CD14-positive monocyte (primary cell): ENCODE results near the gene APOL5. TPM values are rescaled to one million over a fixed set of nuclear protein-coding genes. Genes with fewer than 3 reads are reported as not detected.
"Not testable (repeated sequence)": the region's sequence is repeated elsewhere in the genome, so short reads cannot be mapped to it uniquely, and the experiment has no call there.

Source experiments
- DNase-seq, 3 donors: peaks; one replicate each; pipeline ENCODE4 v3.0.0-alpha.2; 2011 to 2022
- H2AFZ ChIP-seq: 2 replicates; pipeline ENCODE4 v1.6.0; 2012; ENCODE audit warnings: mild to moderate bottlenecking, low read depth, low read length, inconsistent platforms; ENCODE audit not compliant: insufficient read depth, poor library complexity, severe bottlenecking
- H3K27ac ChIP-seq, 2 donors: 1 replicate in 1 of 2; 2 replicates in 1 of 2; pipeline ENCODE4 v1.5.1; 2012 to 2013; ENCODE audit warnings: low read length in 2 of 2, control low read depth in 1 of 2, inconsistent platforms in 1 of 2, low read depth in 1 of 2, mild to moderate bottlenecking in 1 of 2
- H3K27me3 ChIP-seq, 2 donors: one replicate each; pipeline versions ENCODE4 v1.6.0 to v1.6.1; 2011 to 2013; ENCODE audit warnings: low read length in 2 of 2; ENCODE audit not compliant: control insufficient read depth in 2 of 2, insufficient read depth in 2 of 2
- H3K36me3 ChIP-seq, 2 donors: replicated peaks in 1 of 2; 1 replicate in 1 of 2; 2 replicates in 1 of 2; pipeline versions ENCODE4 v1.5.1 to v1.6.1; 2012 to 2013; ENCODE audit warnings: low read length in 2 of 2, control low read depth in 1 of 2, inconsistent platforms in 1 of 2, mild to moderate bottlenecking in 1 of 2; ENCODE audit not compliant: insufficient read depth in 2 of 2, control insufficient read depth in 1 of 2
- H3K4me1 ChIP-seq, 2 donors: 1 replicate in 1 of 2; 2 replicates in 1 of 2; pipeline versions ENCODE4 v1.5.1 to v1.6.1; 2012 to 2013; ENCODE audit warnings: low read length in 2 of 2, control low read depth in 1 of 2, inconsistent platforms in 1 of 2, mild to moderate bottlenecking in 1 of 2, moderate library complexity in 1 of 2; ENCODE audit not compliant: insufficient read depth in 2 of 2, control insufficient read depth in 1 of 2
- H3K4me2 ChIP-seq: replicated peaks from 2 replicates; pipeline ENCODE3; 2012; ENCODE audit warnings: low read length, moderate library complexity, mild to moderate bottlenecking; ENCODE audit not compliant: poor library complexity, severe bottlenecking; ENCODE audit errors: extremely low read depth
- H3K4me3 ChIP-seq, 3 experiments: fragments of 200-600 bp in 1 of 3; sonication (generic) in 1 of 3; replicated peaks in 1 of 3; 1 replicate in 2 of 3; 2 replicates in 1 of 3; pipeline ENCODE4 v1.5.1; 2011 to 2013; ENCODE audit warnings: low read length in 3 of 3, mild to moderate bottlenecking in 3 of 3, control low read depth in 2 of 3, low read depth in 2 of 3, inconsistent platforms in 1 of 3, moderate library complexity in 1 of 3
- H3K79me2 ChIP-seq: 2 replicates; pipeline ENCODE4 v1.6.0; 2012; ENCODE audit warnings: mild to moderate bottlenecking, control low read depth, inconsistent platforms, low read length, moderate library complexity; ENCODE audit not compliant: insufficient read depth
- H3K9ac ChIP-seq: 2 replicates; pipeline ENCODE4 v1.6.0; 2017; ENCODE audit warnings: low read length, mild to moderate bottlenecking; ENCODE audit not compliant: insufficient read depth, poor library complexity, severe bottlenecking
- H3K9me3 ChIP-seq, 2 donors: replicated peaks in 1 of 2; 1 replicate in 1 of 2; 2 replicates in 1 of 2; pipeline versions ENCODE4 v1.5.1 to v1.6.1; 2012 to 2013; ENCODE audit warnings: low read length in 2 of 2, control low read depth in 1 of 2; ENCODE audit not compliant: control insufficient read depth in 1 of 2, insufficient read depth in 1 of 2
- H4K20me1 ChIP-seq: 2 replicates; pipeline ENCODE4 v1.6.0; 2012; ENCODE audit warnings: mild to moderate bottlenecking, low read length, control low read depth, moderate library complexity; ENCODE audit not compliant: insufficient read depth
- H3K27ac Mint-ChIP-seq, 7 donors: one replicate each; pipeline ENCODE4 v1.8.0; 2020; ENCODE audit warnings: mild to moderate bottlenecking in 7 of 7, mixed read lengths in 7 of 7, moderate library complexity in 6 of 7, inconsistent platforms in 2 of 7
- H3K27me3 Mint-ChIP-seq, 3 donors: one replicate each; pipeline ENCODE4 v1.8.0; 2021 to 2022; ENCODE audit warnings: low read depth in 3 of 3, mild to moderate bottlenecking in 3 of 3, mixed read lengths in 3 of 3, moderate library complexity in 3 of 3, inconsistent platforms in 1 of 3
- H3K36me3 Mint-ChIP-seq, 2 donors: one replicate each; pipeline ENCODE4 v1.8.0; 2020; ENCODE audit warnings: mixed read lengths in 2 of 2, inconsistent platforms in 1 of 2, mild to moderate bottlenecking in 1 of 2
- H3K4me1 Mint-ChIP-seq: one replicate; pipeline ENCODE4 v1.8.0; 2020; ENCODE audit warnings: mild to moderate bottlenecking, mixed read lengths
- H3K4me3 Mint-ChIP-seq, 2 donors: one replicate each; pipeline ENCODE4 v1.8.0; 2020; ENCODE audit warnings: mild to moderate bottlenecking in 2 of 2, mixed read lengths in 2 of 2, moderate library complexity in 1 of 2
- H3K9me3 Mint-ChIP-seq, 7 donors: one replicate each; pipeline ENCODE4 v1.8.0; 2020 to 2022; ENCODE audit warnings: mixed read lengths in 7 of 7, mild to moderate bottlenecking in 6 of 7, moderate library complexity in 6 of 7, inconsistent platforms in 2 of 7
- WGBS: methylation state at CpG from one replicate; pipeline ENCODE4 v1.1.5; 2013; ENCODE audit warnings: missing lambda C conversion rate; ENCODE audit not compliant: insufficient coverage; 5-methylcytosine and 5-hydroxymethylcytosine counted together
- intact Hi-C, 2 donors: fragments of 100-400 bp; cut with micrococcal nuclease; formaldehyde crosslinking; loops; one replicate each; pipeline versions ENCODE4 v1.15.0 to v1.15.1; 2023
- polyA minus RNA-seq: library from RNA; depleted of rRNA, polyadenylated mRNA; stranded (reverse); fragments of >200 nt; gene quantifications from 2 replicates; pipeline ENCODE4 v1.2.3, GENCODE V29; 2012
- polyA plus RNA-seq, 3 donors: library from polyadenylated mRNA; depleted of rRNA in 1 of 3; unstranded in 2 of 3; stranded (reverse) in 1 of 3; fragments of 300-500 nt in 2 of 3; fragments of >200 nt in 1 of 3; fragmentation: Illumina TruSeq in 2 of 3; gene quantifications; 1 replicate in 2 of 3; 2 replicates in 1 of 3; pipeline ENCODE4 v1.2.3, GENCODE V29; 2012 to 2021
- total RNA-seq, 12 experiments: library from RNA in 1 of 12; stranded (reverse) in 1 of 12; fragments of 120-200 nt in 1 of 12; gene quantifications; one replicate each; pipeline ENCODE4 v1.2.4 and lab custom pipeline; 2013 to 2026; ENCODE audit warnings: mixed read lengths in 6 of 12, inconsistent platforms in 1 of 12
- TF ChIP-seq, protein P1 (sequence below): fragments of 200-600 bp; IDR thresholded peaks from one replicate; pipeline ENCODE4 v1.8.0; 2022; ENCODE audit warnings: antibody characterized with exemption, mild to moderate bottlenecking

APOL5 gene, protein sequence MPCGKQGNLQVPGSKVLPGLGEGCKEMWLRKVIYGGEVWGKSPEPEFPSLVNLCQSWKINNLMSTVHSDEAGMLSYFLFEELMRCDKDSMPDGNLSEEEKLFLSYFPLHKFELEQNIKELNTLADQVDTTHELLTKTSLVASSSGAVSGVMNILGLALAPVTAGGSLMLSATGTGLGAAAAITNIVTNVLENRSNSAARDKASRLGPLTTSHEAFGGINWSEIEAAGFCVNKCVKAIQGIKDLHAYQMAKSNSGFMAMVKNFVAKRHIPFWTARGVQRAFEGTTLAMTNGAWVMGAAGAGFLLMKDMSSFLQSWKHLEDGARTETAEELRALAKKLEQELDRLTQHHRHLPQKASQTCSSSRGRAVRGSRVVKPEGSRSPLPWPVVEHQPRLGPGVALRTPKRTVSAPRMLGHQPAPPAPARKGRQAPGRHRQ
- total RNA-seq (2013) = not detected
- polyA plus RNA-seq (not detected), polyA minus RNA-seq (not detected in 2 replicates), total RNA-seq (lab: John Stamatoyannopoulos, UW) (0 to 0.35 (median 0) reads per million in 11 experiments)

DNA sequence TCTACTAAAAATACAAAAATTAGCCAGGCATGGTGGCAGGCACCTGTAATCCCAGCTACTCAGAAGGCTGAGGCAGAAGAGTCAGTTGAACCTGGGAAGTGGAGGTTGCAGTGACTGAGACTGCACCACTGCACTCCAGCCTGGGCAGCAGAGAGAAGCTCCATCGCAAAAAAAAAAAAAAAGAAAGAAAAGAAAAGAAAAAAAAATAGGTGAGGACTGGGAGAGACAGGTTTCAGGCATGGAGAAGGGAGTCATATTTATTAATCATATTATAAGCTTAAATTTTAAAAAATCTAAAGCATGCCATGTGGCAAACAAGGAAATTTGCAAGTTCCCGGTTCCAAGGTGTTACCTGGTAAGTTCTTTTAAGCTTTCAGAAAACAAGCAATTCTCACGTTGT is at the start of gene APOL5:
TSS of gene APOL5 (plus strand) at position 301 of the 400 bp plus-strand sequence. CDS start at position 301, 0 bp downstream.
- Histone ChIP-seq H3K4me2 (no peak within 1 kb of the TSS), H3K4me3 (no peak within 1 kb of the TSS), H3K27ac (no peak within 1 kb of the TSS), H3K4me1 (no peaks in the 10 kb centered on the region), H3K9ac (no peak within 1 kb of the TSS), H3K9me3 (peaks cover 0 to 6% of the 10 kb centered on the region in 2 donors), H3K36me3 (no peaks in the 10 kb centered on the region), H3K27me3 (no peaks in the 10 kb centered on the region), H4K20me1 (no peaks in the 10 kb centered on the region), H2AFZ (no peak within 1 kb of the TSS), H3K79me2 (no peaks in the 10 kb centered on the region)
- Mint-ChIP-seq H3K9me3 (peaks cover 8 to 14% (median 11%) of the 10 kb centered on the region in 7 donors), H3K4me3 (no peak within 1 kb of the TSS), H3K36me3 (no peaks in the 10 kb centered on the region), H3K4me1 (peaks cover under 1% of the 10 kb centered on the region), H3K27me3 (peaks cover 1 to 6% (median 2%) of the 10 kb centered on the region in 3 donors), H3K27ac (no peak within 1 kb of the TSS)
- 100% methylated on average over 1 of the region's 3 CpGs for WGBS
- DNase-seq = no peak
- TF ChIP-seq, protein P1, sequence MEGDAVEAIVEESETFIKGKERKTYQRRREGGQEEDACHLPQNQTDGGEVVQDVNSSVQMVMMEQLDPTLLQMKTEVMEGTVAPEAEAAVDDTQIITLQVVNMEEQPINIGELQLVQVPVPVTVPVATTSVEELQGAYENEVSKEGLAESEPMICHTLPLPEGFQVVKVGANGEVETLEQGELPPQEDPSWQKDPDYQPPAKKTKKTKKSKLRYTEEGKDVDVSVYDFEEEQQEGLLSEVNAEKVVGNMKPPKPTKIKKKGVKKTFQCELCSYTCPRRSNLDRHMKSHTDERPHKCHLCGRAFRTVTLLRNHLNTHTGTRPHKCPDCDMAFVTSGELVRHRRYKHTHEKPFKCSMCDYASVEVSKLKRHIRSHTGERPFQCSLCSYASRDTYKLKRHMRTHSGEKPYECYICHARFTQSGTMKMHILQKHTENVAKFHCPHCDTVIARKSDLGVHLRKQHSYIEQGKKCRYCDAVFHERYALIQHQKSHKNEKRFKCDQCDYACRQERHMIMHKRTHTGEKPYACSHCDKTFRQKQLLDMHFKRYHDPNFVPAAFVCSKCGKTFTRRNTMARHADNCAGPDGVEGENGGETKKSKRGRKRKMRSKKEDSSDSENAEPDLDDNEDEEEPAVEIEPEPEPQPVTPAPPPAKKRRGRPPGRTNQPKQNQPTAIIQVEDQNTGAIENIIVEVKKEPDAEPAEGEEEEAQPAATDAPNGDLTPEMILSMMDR = no peak
- intact Hi-C loops = no loop called here

DNA sequence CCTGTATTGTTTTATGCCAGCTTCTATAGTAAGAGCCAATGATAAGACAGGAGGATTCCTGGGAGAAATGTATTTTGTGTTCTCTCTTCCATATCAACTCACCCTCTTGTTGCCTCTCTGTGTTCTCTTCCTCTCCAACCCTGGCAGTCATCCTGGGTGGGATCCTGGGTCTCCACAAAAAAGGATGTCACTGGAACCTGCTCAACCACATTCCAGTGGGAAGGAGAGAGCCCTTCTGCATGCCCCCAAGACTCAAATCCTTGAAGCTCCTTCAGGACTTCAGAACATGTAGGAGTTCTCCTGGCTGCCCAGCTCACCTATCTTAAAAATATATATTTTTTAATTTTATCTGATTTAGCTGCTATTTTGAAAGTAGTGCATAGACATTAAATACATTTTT is 43.3 kb upstream of the APOL5 start:
- intact Hi-C loops = no loop called here
- H3K9me3 ChIP-seq = peaks cover 9 to 10% of the 10 kb centered on the region in 2 donors
- no peak overlapping the region for H3K4me3 Mint-ChIP-seq
- peaks cover 7% of the 10 kb centered on the region for H3K4me1 Mint-ChIP-seq
- H3K4me3 ChIP-seq = no peak overlapping the region
- no peaks in the 10 kb centered on the region for H3K36me3 Mint-ChIP-seq
- H3K9ac ChIP-seq = no peak overlapping the region
- H3K36me3 ChIP-seq = no peaks in the 10 kb centered on the region
- H3K27me3 Mint-ChIP-seq = peaks cover 0 to 2% (median 2%) of the 10 kb centered on the region in 3 donors
- no peaks in the 10 kb centered on the region for H3K79me2 ChIP-seq
- TF ChIP-seq, protein P1 = no peak
- H3K9me3 Mint-ChIP-seq = peaks cover 7 to 23% (median 19%) of the 10 kb centered on the region in 7 donors
- H3K4me2 ChIP-seq = no peak overlapping the region
- no peaks in the 10 kb centered on the region for H3K27me3 ChIP-seq
- H3K4me1 ChIP-seq = no peaks in the 10 kb centered on the region
- H4K20me1 ChIP-seq = no peaks in the 10 kb centered on the region
- DNase-seq = no peak
- H2AFZ ChIP-seq = no peak overlapping the region
- H3K27ac Mint-ChIP-seq = peak overlapping the region in 1 of 7 donors; percentile 49
- H3K27ac ChIP-seq = no peak overlapping the region

DNA sequence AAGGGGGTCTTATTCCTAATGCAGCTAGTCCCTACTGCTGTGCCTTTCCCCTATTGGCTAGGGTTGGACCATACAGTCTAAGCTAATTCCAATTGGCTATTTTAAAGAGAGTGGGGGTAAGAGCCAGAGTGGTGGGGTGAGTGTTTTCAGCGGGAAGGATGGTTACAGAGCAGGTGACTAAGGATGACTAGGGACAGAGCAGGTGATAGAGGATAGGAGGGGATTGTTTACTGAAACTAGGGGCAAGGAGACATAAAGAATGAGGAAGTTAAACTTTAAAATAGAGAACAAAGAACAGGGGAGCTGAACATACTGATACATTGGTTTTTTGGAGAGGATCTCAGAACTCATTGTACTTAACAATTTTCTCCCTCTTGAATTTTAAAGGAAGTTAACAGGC is 41.6 kb upstream of the APOL5 start:
- peak overlapping the region in 3 of 7 donors; percentile 20 to 65 (median 32) for H3K27ac Mint-ChIP-seq
- H3K27me3 Mint-ChIP-seq, H3K36me3 ChIP-seq, H2AFZ ChIP-seq, H3K4me2 ChIP-seq, H3K9ac ChIP-seq, H3K27me3 ChIP-seq, intact Hi-C loops, H3K27ac ChIP-seq, H3K79me2 ChIP-seq, H3K4me3 ChIP-seq, H3K4me3 Mint-ChIP-seq, H3K36me3 Mint-ChIP-seq, H4K20me1 ChIP-seq, H3K4me1 Mint-ChIP-seq, H3K4me1 ChIP-seq: not testable (repeated sequence)
- H3K9me3 Mint-ChIP-seq = peaks cover 9 to 24% (median 20%) of the 10 kb centered on the region in 7 donors
- peaks cover 9 to 12% of the 10 kb centered on the region in 2 donors for H3K9me3 ChIP-seq
- 42% methylated on average over 1 of the region's 1 CpG for WGBS
- peak in 1 of 3 donors; percentile 9 for DNase-seq
